HEK293 (cell line): ENCODE measurements around the gene BTG2.
A peak's percentile ranks its signal among the peaks of the same experiment; 100 is the strongest.

Source experiments
- CTCF ChIA-PET: fragments of 350-600 bp; formaldehyde crosslinking; extraction: SDS; loops from one replicate; lab custom pipeline; 2021; ENCODE audit warnings: antibody characterized with exemption; lab: Yijun Ruan, JAX
- POLR2A ChIA-PET: fragments of 300-600 bp; formaldehyde crosslinking; extraction: SDS; loops from one replicate; lab custom pipeline; 2020; ENCODE audit warnings: antibody characterized with exemption, inconsistent platforms; lab: Yijun Ruan, JAX
- H3K27ac ChIP-seq: fragments of 200-500 bp; sonication (Bioruptor generic); 2 replicates; pipeline ENCODE4 v1.5.1; 2014; ENCODE audit warnings: low read depth, low read length, control low read depth, inconsistent platforms; ENCODE audit errors: extremely low read depth
- H3K36me3 ChIP-seq, 2 experiments: fragments of 200-500 bp in 1 of 2; sonication (Bioruptor generic) in 1 of 2; 1 replicate in 1 of 2; 2 replicates in 1 of 2; pipeline ENCODE4 v1.5.1; 2014 to 2017; ENCODE audit warnings: inconsistent platforms in 2 of 2, low read length in 2 of 2; ENCODE audit not compliant: control insufficient read depth in 2 of 2, insufficient read depth in 1 of 2
- H3K4me1 ChIP-seq: fragments of 200-500 bp; sonication (Bioruptor generic); 2 replicates; pipeline ENCODE4 v1.5.1; 2014; ENCODE audit warnings: mild to moderate bottlenecking, low read length, inconsistent platforms; ENCODE audit not compliant: control insufficient read depth, insufficient read depth
- H3K4me3 ChIP-seq: 2 replicates; pipeline ENCODE4 v1.5.1; 2011; ENCODE audit warnings: low read depth, mild to moderate bottlenecking, control low read depth, low read length, moderate library complexity
- H3K9me3 ChIP-seq: fragments of 200-500 bp; sonication (Bioruptor generic); 2 replicates; pipeline ENCODE4 v1.5.1; 2014; ENCODE audit warnings: low read depth, low read length, inconsistent platforms; ENCODE audit not compliant: control insufficient read depth, insufficient read depth
- PBX3 ChIP-seq: sonication (generic); formaldehyde crosslinking; IDR thresholded peaks from 2 replicates; pipeline ENCODE4 v1.8.1; 2022; ENCODE audit warnings: mild to moderate bottlenecking, moderate library complexity, missing genetic modification reagents
- PRDM1 ChIP-seq: fragments of 450-650 bp; formaldehyde crosslinking; IDR thresholded peaks from 2 replicates; pipeline ENCODE4; 2016; ENCODE audit warnings: missing biosample characterization, missing genetic modification characterization
- PRDM10 ChIP-seq: fragments of 450-650 bp; formaldehyde crosslinking; IDR thresholded peaks from 2 replicates; pipeline ENCODE4 v1.5.1; 2016; ENCODE audit warnings: missing biosample characterization, missing genetic modification characterization
- ZBTB11 ChIP-seq: fragments of 450-650 bp; formaldehyde crosslinking; conservative IDR thresholded peaks from 2 replicates; pipeline ENCODE4 v1.5.1; 2016; ENCODE audit warnings: low read depth, missing biosample characterization, missing genetic modification characterization
- ZFP37 ChIP-seq: fragments of 450-650 bp; formaldehyde crosslinking; IDR thresholded peaks from 2 replicates; pipeline ENCODE4 v1.5.1; 2016; ENCODE audit warnings: missing biosample characterization, missing genetic modification characterization
- ZNF112 ChIP-seq: fragments of 450-650 bp; formaldehyde crosslinking; IDR thresholded peaks from 2 replicates; pipeline ENCODE4 v1.5.0; 2017; ENCODE audit warnings: missing biosample characterization, missing genetic modification characterization
- ZNF16 ChIP-seq: fragments of 450-650 bp; formaldehyde crosslinking; IDR thresholded peaks from 2 replicates; pipeline ENCODE4 v1.5.1; 2016; ENCODE audit warnings: low read depth, missing biosample characterization, missing genetic modification characterization
- ZNF18 ChIP-seq: fragments of 450-650 bp; formaldehyde crosslinking; IDR thresholded peaks from 2 replicates; pipeline ENCODE4 v1.5.1; 2016; ENCODE audit warnings: missing biosample characterization, missing genetic modification characterization
- ZNF221 ChIP-seq: fragments of 450-650 bp; formaldehyde crosslinking; IDR thresholded peaks from 2 replicates; pipeline ENCODE4 v1.5.1; 2017; ENCODE audit warnings: missing biosample characterization, missing genetic modification characterization, borderline replicate concordance
- ZNF335 ChIP-seq: fragments of 450-650 bp; formaldehyde crosslinking; conservative IDR thresholded peaks from 2 replicates; pipeline ENCODE4 v1.5.1; 2016; ENCODE audit warnings: missing biosample characterization, missing genetic modification characterization
- ZNF366 ChIP-seq: fragments of 450-650 bp; formaldehyde crosslinking; conservative IDR thresholded peaks from 2 replicates; pipeline ENCODE4 v1.5.1; 2016; ENCODE audit warnings: missing biosample characterization, missing genetic modification characterization
- ZNF398 ChIP-seq: fragments of 450-650 bp; formaldehyde crosslinking; IDR thresholded peaks from 2 replicates; pipeline ENCODE4 v1.5.1; 2017; ENCODE audit warnings: missing biosample characterization, missing genetic modification characterization
- ZNF624 ChIP-seq: fragments of 450-650 bp; formaldehyde crosslinking; IDR thresholded peaks from 2 replicates; pipeline ENCODE4 v1.5.1; 2017; ENCODE audit warnings: missing biosample characterization, missing genetic modification characterization
- ZNF660 ChIP-seq: fragments of 450-650 bp; IDR thresholded peaks from 2 replicates; pipeline ENCODE4 v1.5.1; 2018; ENCODE audit warnings: missing biosample characterization, mild to moderate bottlenecking, missing genetic modification characterization
- ZNF76 ChIP-seq: fragments of 450-650 bp; formaldehyde crosslinking; IDR thresholded peaks from 2 replicates; pipeline ENCODE4; 2016; ENCODE audit warnings: low read depth, missing biosample characterization, missing genetic modification characterization, borderline replicate concordance

BTG2 gene

GRCh38 chr1:203317429-203318228 lies 12.3 kb downstream of the BTG2 start:
- H3K27ac ChIP-seq: peak overlapping the region; percentile 59

GRCh38 chr1:203318229-203318517 lies 12.9 kb downstream of the BTG2 start:
- Histone ChIP-seq H3K4me3 (no peak overlapping the region), H3K4me1 (peaks cover 24% of the 10 kb centered on the region), H3K27ac (no peak overlapping the region), H3K9me3 (no peaks in the 10 kb centered on the region), H3K36me3 (no peaks in the 10 kb centered on the region)
- ChIA-PET CTCF (interaction anchor here (0.9 to 2.0 kb wide), 2 partner anchors 21 to 51 kb away, joined by 3 to 9 read pairs; no protein-coding TSS in a partner anchor), POLR2A (interaction anchor here (2.3 kb wide), 1 partner anchor 12 kb away, joined by 47 read pairs; the partner anchor contains the start of gene BTG2)
- no peak for TF ChIP-seq ZNF624
- no peak for TF ChIP-seq ZBTB11 (tag by site-specific recombination)
- TF ChIP-seq ZNF221 (tag by site-specific recombination): no peak
- no peak for TF ChIP-seq PBX3 (CRISPR knock-in tag)
- TF ChIP-seq ZNF16 (tag by site-specific recombination): no peak
- TF ChIP-seq ZNF112 (tag by site-specific recombination): no peak
- no peak for TF ChIP-seq ZNF398 (tag by site-specific recombination)
- no peak for TF ChIP-seq ZFP37 (tag by site-specific recombination)
- peak; percentile 81; the same call in 1 of the 2 replicates for TF ChIP-seq ZNF366 (tag by site-specific recombination)

More at GRCh38 chr1:203317429-203318228, 12.3 kb downstream of the BTG2 start:
- CTCF ChIA-PET: interaction anchor here (0.9 to 2.0 kb wide), 4 partner anchors 10 to 278 kb away, joined by 3 to 9 read pairs (median 8); no protein-coding TSS in a partner anchor
- H3K4me1 ChIP-seq: peaks cover 21% of the 10 kb centered on the region
- H3K4me3 ChIP-seq: no peak overlapping the region
- POLR2A ChIA-PET: interaction anchor here (0.5 to 2.3 kb wide), 4 partner anchors 9 to 311 kb away, joined by 3 to 47 read pairs (median 12); partner anchors contain the start of genes BTG2 and TMEM183A
- H3K36me3 ChIP-seq: no peaks in the 10 kb centered on the region
- H3K9me3 ChIP-seq: no peaks in the 10 kb centered on the region
- no peak for TF ChIP-seq ZNF660 (tag by site-specific recombination)
- peak; percentile 51 for TF ChIP-seq PRDM10 (tag by site-specific recombination)
- peak; percentile 57; the same call in 1 of the 2 replicates for TF ChIP-seq PRDM1 (tag by site-specific recombination)
- TF ChIP-seq ZNF76 (tag by site-specific recombination): no peak
- TF ChIP-seq ZNF18 (tag by site-specific recombination): peak; percentile 95
- TF ChIP-seq ZNF335 (tag by site-specific recombination): 0 out of 2 replicates have a peak, but pooled peaks have one; percentile 27
